Skeletal muscle satellite cell (primary cell): Measurements from ENCODE around the gene ASTN2.
"Not testable (repeated sequence)": the region's sequence is repeated elsewhere in the genome, so short reads cannot be mapped to it uniquely, and the experiment has no call there.

Experiments
- H3K27me3 ChIP-seq: 2 replicates; pipeline ENCODE4 v1.7.0; 2013; ENCODE audit warnings: low read length; ENCODE audit not compliant: control insufficient read depth, insufficient read depth
- H3K36me3 ChIP-seq: 2 replicates; pipeline ENCODE4 v1.7.0; 2013; ENCODE audit warnings: mild to moderate bottlenecking, control low read depth, low read length; ENCODE audit not compliant: insufficient read depth
- H3K4me1 ChIP-seq: 2 replicates; pipeline ENCODE4 v1.7.0; 2013; ENCODE audit warnings: low read length; ENCODE audit not compliant: control insufficient read depth, insufficient read depth
- H3K4me2 ChIP-seq: 2 replicates; pipeline ENCODE4 v1.7.0; 2013; ENCODE audit warnings: mild to moderate bottlenecking, low read length
- H3K4me3 ChIP-seq: 2 replicates; pipeline ENCODE4 v1.7.0; 2013; ENCODE audit warnings: low read length
- H3K9ac ChIP-seq: 2 replicates; pipeline ENCODE4 v1.7.0; 2013; ENCODE audit warnings: mild to moderate bottlenecking, low read depth, low read length, moderate library complexity
- H3K9me3 ChIP-seq: replicated peaks from 2 replicates; pipeline ENCODE4 v1.7.0; 2013; ENCODE audit warnings: mild to moderate bottlenecking, control low read depth, low read length

Gene ASTN2

GRCh38 chr9:116467740-116468351 lies 947.0 kb downstream of the ASTN2 start:
- Histone ChIP-seq H3K9ac (no peak overlapping the region), H3K4me1 (peaks cover 4% of the 10 kb centered on the region), H3K36me3 (no peaks in the 10 kb centered on the region)

GRCh38 chr9:116466271-116467235 lies 948.3 kb downstream of the ASTN2 start:
- Histone ChIP-seq H3K36me3 (no peaks in the 10 kb centered on the region), H3K4me3 (no peak overlapping the region), H3K4me2 (no peak overlapping the region), H3K9ac (no peak overlapping the region), H3K4me1 (peaks cover 4% of the 10 kb centered on the region), H3K9me3 (no peaks in the 10 kb centered on the region), H3K27me3 (no peaks in the 10 kb centered on the region)

More at GRCh38 chr9:116467740-116468351, 947.0 kb downstream of the ASTN2 start:
- H3K4me3 ChIP-seq = no peak overlapping the region
- H3K4me2 ChIP-seq = no peak overlapping the region
- H3K27me3 ChIP-seq = no peaks in the 10 kb centered on the region
- no peaks in the 10 kb centered on the region for H3K9me3 ChIP-seq

DNA sequence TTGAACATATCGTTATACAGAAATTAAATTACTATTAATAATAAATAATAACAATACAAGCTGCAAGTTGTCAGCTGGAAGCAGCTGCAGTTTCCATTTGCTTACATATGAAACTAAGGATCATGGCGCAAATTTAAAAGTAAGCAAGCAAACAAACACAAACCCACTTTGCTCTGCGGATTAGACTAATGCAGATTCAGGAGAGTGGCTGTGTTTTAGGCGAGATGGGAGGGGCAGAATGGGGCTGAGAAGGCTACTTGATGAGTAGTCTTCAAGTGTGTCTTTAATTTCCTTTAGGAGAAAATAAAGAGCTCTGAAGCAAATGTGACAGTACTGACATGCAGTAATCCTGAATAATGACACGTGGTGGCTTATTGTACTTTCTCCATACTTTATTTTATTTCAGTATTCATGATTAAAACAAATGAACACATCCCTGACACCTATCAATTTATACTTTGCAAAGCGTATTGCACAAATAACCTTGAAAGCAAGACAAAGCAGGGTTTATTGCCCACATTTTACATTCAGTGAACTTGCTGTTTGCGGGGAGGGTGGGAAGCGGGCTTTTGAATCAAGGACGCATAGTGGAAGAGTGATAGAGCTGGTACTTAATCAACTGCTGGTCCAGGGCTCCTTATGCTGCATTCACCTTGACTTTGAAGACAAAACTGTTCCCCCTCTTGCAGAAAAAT lies 949.1 kb downstream of the ASTN2 start:
- no peak overlapping the region for H3K4me2 ChIP-seq
- no peaks in the 10 kb centered on the region for H3K36me3 ChIP-seq
- no peak overlapping the region for H3K4me3 ChIP-seq
- H3K4me1 ChIP-seq = no peaks in the 10 kb centered on the region
- H3K9ac ChIP-seq = no peak overlapping the region
- no peaks in the 10 kb centered on the region for H3K27me3 ChIP-seq
- H3K9me3 ChIP-seq = no peaks in the 10 kb centered on the region

GRCh38 chr9:116464987-116465571 lies 949.8 kb downstream of the ASTN2 start:
- Histone ChIP-seq H3K27me3 (no peaks in the 10 kb centered on the region), H3K9ac (no peak overlapping the region), H3K36me3 (no peaks in the 10 kb centered on the region), H3K9me3 (no peaks in the 10 kb centered on the region), H3K4me3 (no peak overlapping the region), H3K4me1 (no peaks in the 10 kb centered on the region), H3K4me2 (no peak overlapping the region)

GRCh38 chr9:116464423-116464822 lies 950.4 kb downstream of the ASTN2 start:
- no peak overlapping the region for H3K9ac ChIP-seq
- H3K4me3 ChIP-seq = no peak overlapping the region
- H3K4me1 ChIP-seq = no peaks in the 10 kb centered on the region
- H3K4me2 ChIP-seq = no peak overlapping the region
- H3K27me3 ChIP-seq = no peaks in the 10 kb centered on the region
- H3K9me3 ChIP-seq = no peaks in the 10 kb centered on the region
- no peaks in the 10 kb centered on the region for H3K36me3 ChIP-seq

DNA sequence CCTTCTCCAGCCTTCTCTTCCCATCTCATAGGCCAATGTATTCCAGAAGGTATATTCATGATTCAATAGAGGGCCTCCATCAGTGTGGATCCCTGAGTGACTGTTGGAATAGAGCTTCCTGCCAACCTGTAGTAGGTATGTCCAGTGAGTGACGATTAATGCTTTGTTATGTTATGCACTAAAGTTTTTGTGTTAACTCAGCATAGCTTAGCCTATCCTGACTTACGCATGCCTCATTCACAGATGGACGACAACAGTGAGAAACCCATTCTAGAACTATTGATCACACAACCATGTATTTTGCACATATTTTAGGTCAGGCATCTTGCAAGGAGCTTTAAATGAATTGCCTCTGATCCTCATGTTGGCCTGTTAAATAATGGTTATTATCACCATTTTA lies 953.2 kb downstream of the ASTN2 start:
- H3K4me1 ChIP-seq = no peaks in the 10 kb centered on the region
- H3K4me3 ChIP-seq = no peak overlapping the region

DNA sequence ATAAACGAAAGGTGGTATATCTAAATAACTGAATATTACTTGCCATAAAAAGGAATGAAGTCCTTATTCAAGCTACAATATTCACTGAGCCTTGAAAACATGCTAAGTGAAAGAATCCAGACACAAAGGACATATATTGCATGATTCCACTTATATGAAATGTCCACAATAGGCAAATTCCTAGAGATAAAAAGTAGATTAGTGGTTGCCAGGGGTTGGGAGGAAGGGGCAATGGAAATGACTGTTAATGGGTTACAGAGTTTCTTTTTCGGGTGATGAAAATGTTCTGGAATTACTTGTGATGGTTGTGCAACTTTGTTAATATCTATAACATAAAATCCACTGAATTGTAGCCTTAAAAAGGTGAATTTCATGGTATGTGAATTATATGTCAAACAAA lies 954.8 kb downstream of the ASTN2 start:
- Histone ChIP-seq H3K9me3 (peaks cover 6% of the 10 kb centered on the region), H3K4me3 (no peak overlapping the region), H3K27me3 (no peaks in the 10 kb centered on the region), H3K36me3 (no peaks in the 10 kb centered on the region), H3K9ac (no peak overlapping the region), H3K4me1 (no peaks in the 10 kb centered on the region), H3K4me2 (no peak overlapping the region)

More for the DNA sequence above, 953.2 kb downstream of the ASTN2 start:
- Histone ChIP-seq H3K9me3 (peaks cover 6% of the 10 kb centered on the region), H3K4me2 (no peak overlapping the region), H3K9ac (no peak overlapping the region), H3K27me3 (no peaks in the 10 kb centered on the region), H3K36me3 (no peaks in the 10 kb centered on the region)

GRCh38 chr9:116459576-116459975 lies 955.3 kb downstream of the ASTN2 start:
- no peak overlapping the region for H3K9ac ChIP-seq
- no peaks in the 10 kb centered on the region for H3K36me3 ChIP-seq
- H3K4me3 ChIP-seq = no peak overlapping the region
- H3K27me3 ChIP-seq = no peaks in the 10 kb centered on the region
- H3K4me2 ChIP-seq = no peak overlapping the region
- peaks cover 6% of the 10 kb centered on the region for H3K9me3 ChIP-seq
- no peaks in the 10 kb centered on the region for H3K4me1 ChIP-seq

DNA sequence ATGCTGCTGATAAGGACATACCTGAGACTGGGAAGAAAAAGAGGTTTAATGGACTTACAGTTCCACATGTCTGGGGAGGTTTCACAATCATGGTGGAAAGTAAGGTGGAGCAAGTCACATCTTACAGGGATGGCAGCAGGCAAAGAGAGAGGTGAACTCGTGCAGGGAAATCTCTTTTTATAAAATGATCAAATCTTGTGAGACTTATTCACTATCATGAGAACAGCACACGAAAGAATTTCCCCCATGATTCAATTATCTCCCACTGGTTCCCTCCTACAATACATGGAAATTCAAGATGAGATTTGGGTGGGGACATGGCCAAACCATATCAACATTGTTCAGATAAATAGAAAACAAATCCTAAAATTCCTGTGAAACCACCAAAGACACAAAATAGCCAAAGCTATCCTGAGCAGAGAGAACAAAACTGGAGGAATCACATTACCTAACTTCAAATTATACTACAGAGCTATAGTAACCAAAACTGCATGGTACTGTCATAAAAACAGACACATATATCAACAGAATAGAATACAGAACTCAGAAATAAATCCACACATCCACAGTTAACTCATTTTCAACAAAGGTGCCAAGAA lies 958.3 kb downstream of the ASTN2 start:
- H3K9me3 ChIP-seq = peaks cover 6% of the 10 kb centered on the region
- no peaks in the 10 kb centered on the region for H3K27me3 ChIP-seq
- H3K36me3 ChIP-seq = no peaks in the 10 kb centered on the region
- no peak overlapping the region for H3K4me3 ChIP-seq
- no peak overlapping the region for H3K4me2 ChIP-seq
- no peak overlapping the region for H3K9ac ChIP-seq
- H3K4me1 ChIP-seq = no peaks in the 10 kb centered on the region

GRCh38 chr9:116454539-116454938 lies 960.3 kb downstream of the ASTN2 start:
- H3K27me3 ChIP-seq = not testable (repeated sequence)

DNA sequence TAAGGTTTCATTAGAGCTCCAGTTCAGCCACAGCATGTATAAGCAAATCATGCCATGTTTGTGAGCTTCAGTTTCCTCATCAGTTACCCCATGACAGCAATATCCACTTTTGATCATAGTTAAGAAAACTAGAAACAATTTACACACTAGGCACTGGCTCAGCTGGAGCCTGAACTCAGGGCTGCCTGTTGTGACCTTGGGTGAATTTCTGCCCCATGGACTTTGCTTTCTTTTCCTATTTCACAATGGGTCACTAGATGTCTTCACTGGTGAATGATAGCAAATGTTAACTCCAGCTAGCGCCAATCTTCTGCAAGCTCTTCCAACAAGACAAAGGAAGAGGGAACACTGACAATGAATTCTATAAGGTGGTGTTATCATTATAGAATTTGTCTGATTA lies 961.1 kb downstream of the ASTN2 start:
- peaks cover 8% of the 10 kb centered on the region for H3K4me1 ChIP-seq
- no peaks in the 10 kb centered on the region for H3K27me3 ChIP-seq
- H3K36me3 ChIP-seq = no peaks in the 10 kb centered on the region
- H3K9me3 ChIP-seq = peaks cover 6% of the 10 kb centered on the region
- no peak overlapping the region for H3K9ac ChIP-seq
- H3K4me3 ChIP-seq = no peak overlapping the region
- no peak overlapping the region for H3K4me2 ChIP-seq

More at GRCh38 chr9:116454539-116454938, 960.3 kb downstream of the ASTN2 start:
- not testable (repeated sequence) for H3K4me3 ChIP-seq, H3K36me3 ChIP-seq, H3K4me2 ChIP-seq, H3K9me3 ChIP-seq, H3K9ac ChIP-seq, H3K4me1 ChIP-seq
